Measurements from ENCODE around the gene SLC6A13. TPM values are rescaled to one million over a fixed set of nuclear protein-coding genes. Genes with fewer than 3 reads are reported as not detected.

SLC6A13 gene
- polyA plus RNA-seq, 6 donors from 2014 or later = not detected

DNA sequence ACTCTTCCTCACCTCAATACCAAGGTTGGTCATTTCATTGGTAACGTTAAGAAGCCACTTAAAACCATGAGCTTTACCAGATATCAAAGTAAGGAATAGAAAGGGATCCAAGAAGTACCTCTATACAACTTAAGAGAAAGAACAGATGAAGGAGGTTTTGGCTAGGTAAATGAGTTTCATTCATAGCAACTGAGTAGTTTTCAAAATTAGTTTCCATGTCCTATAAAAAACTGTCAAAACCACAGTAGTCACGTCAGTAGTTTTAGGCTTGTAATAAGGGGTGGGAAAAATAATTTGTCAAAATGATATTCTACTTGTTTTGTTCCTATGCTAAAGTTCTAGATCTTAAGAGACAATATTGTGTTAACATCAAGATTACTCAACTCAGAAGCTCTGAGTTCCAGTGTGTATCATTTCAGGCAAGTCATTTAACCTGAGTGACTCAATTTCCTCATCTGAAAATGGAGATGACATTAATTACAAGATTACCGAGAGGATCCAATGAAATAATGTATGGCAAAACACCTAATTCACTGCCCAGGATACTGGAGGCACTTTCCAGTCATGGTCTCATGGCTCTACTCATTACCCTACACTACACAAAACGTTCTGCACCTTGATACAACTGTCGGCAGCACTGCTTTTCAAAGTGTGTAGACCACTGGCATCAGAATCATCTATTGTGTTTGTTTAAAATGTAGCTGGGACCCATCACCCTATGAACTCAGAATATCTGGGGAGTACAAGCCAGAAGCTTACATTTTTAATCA, 24.1 kb upstream of the SLC6A13 start:
- no peaks in the 10 kb centered on the region for H3K27me3 Mint-ChIP-seq
- no peaks in the 10 kb centered on the region for H3K9me3 Mint-ChIP-seq
- ATAC-seq (ENCODE audit: low read depth in 2 of 2) (no peak), DNase-seq (no peak)
- peak overlapping the region in 1 of 6 donors; percentile 11 for H3K27ac Mint-ChIP-seq
- no peak overlapping the region for H3K4me3 Mint-ChIP-seq
- peaks cover 0 to 16% (median 10%) of the 10 kb centered on the region in 3 donors for H3K4me1 Mint-ChIP-seq
- peaks cover 16 to 23% of the 10 kb centered on the region in 2 donors for H3K36me3 Mint-ChIP-seq

DNA sequence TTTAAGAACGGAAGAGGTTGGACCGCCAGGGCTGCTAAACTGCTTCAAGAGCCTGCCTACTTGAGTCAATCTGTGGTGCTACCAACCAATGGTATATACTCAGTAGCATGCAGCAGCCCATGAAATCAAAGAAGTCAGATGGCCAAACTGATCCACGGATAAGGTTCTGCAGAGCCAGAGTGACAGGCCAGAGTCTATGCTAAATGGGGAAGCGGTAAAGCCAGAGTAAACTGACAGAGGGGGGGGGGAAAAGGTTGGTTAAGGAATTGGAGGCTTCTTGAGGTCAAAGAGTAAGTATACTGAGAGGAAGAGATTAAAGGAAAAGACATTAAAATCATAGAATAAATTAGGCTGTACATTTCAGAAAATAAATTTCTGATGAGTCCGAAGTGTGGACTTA, 15.4 kb upstream of the SLC6A13 start:
- H3K36me3 Mint-ChIP-seq = peaks cover 0 to 7% of the 10 kb centered on the region in 2 donors
- ATAC-seq (ENCODE audit: low read depth in 2 of 2) = no peak
- no peak for DNase-seq
- H3K4me1 Mint-ChIP-seq = peaks cover 0 to 7% (median 5%) of the 10 kb centered on the region in 3 donors
- H3K9me3 Mint-ChIP-seq = peaks cover 0 to 3% (median 0%) of the 10 kb centered on the region in 7 donors
- H3K27me3 Mint-ChIP-seq = no peaks in the 10 kb centered on the region
- H3K27ac Mint-ChIP-seq = peak overlapping the region in 2 of 6 donors; percentile 51 to 80
- no peak overlapping the region for H3K4me3 Mint-ChIP-seq

GRCh38 chr12:275812-276211, 13.2 kb upstream of the SLC6A13 start:
- no peak for ATAC-seq (ENCODE audit: low read depth in 2 of 2)
- no peaks in the 10 kb centered on the region for H3K27me3 Mint-ChIP-seq

DNA sequence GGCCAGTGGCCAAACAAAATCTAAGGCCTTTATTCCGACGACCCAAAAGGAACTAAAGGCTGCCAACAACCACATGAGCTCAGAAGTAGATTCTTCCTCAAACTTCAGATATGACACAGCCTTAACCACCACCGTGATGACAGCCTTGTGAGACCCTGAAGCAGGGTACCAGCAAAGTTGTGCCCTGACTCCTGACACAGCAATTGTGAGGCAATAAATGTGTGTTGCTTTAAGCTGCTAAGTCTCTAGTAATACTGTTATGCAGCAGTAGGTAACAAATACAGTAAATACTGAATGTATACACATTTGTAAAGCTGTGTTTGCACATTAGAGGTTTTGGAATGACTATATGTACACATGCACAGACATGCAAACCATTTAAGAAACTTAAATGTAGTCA, 10.7 kb upstream of the SLC6A13 start:
- H3K4me3 Mint-ChIP-seq = no peak overlapping the region
- H3K4me1 Mint-ChIP-seq = peaks cover 0 to 7% (median 5%) of the 10 kb centered on the region in 3 donors

More at GRCh38 chr12:275812-276211, 13.2 kb upstream of the SLC6A13 start:
- Mint-ChIP-seq H3K4me1 (peaks cover 0 to 7% (median 5%) of the 10 kb centered on the region in 3 donors), H3K36me3 (no peaks in the 10 kb centered on the region), H3K4me3 (no peak overlapping the region), H3K9me3 (peaks cover 0 to 3% (median 0%) of the 10 kb centered on the region in 7 donors), H3K27ac (no peak overlapping the region)
- no peak for DNase-seq

GRCh38 chr12:272942-273341, 10.3 kb upstream of the SLC6A13 start:
- Mint-ChIP-seq H3K4me1 (peaks cover 0 to 7% (median 2%) of the 10 kb centered on the region in 3 donors), H3K27me3 (no peaks in the 10 kb centered on the region), H3K9me3 (peaks cover 0 to 3% (median 0%) of the 10 kb centered on the region in 7 donors), H3K4me3 (no peak overlapping the region), H3K36me3 (no peaks in the 10 kb centered on the region), H3K27ac (no peak overlapping the region)
- ATAC-seq (ENCODE audit: low read depth in 2 of 2) (no peak), DNase-seq (no peak)

More for the DNA sequence above, 10.7 kb upstream of the SLC6A13 start:
- ATAC-seq (ENCODE audit: low read depth in 2 of 2) (no peak), DNase-seq (no peak)
- Mint-ChIP-seq H3K9me3 (peaks cover 0 to 3% (median 0%) of the 10 kb centered on the region in 7 donors), H3K36me3 (no peaks in the 10 kb centered on the region), H3K27ac (no peak overlapping the region), H3K27me3 (no peaks in the 10 kb centered on the region)

- H3K4me3 Mint-ChIP-seq = no peak overlapping the region
- peaks cover 0 to 4% (median 0%) of the 10 kb centered on the region in 3 donors for H3K4me1 Mint-ChIP-seq
Measured at GRCh38 chr12:271161-271560, 8.5 kb upstream of the SLC6A13 start.

GRCh38 chr12:269191-269590, 6.6 kb upstream of the SLC6A13 start:
- Mint-ChIP-seq H3K4me3 (no peak overlapping the region), H3K36me3 (no peaks in the 10 kb centered on the region), H3K27ac (no peak overlapping the region), H3K27me3 (no peaks in the 10 kb centered on the region), H3K9me3 (no peaks in the 10 kb centered on the region), H3K4me1 (no peaks in the 10 kb centered on the region)
- no peak for ATAC-seq (ENCODE audit: low read depth in 2 of 2)
- no peak for DNase-seq

More at GRCh38 chr12:271161-271560, 8.5 kb upstream of the SLC6A13 start:
- Mint-ChIP-seq H3K9me3 (peaks cover 0 to under 1% (median 0%) of the 10 kb centered on the region in 7 donors), H3K27ac (peak overlapping the region in 1 of 6 donors; percentile 89), H3K27me3 (no peaks in the 10 kb centered on the region), H3K36me3 (no peaks in the 10 kb centered on the region)
- no peak for ATAC-seq (ENCODE audit: low read depth in 2 of 2)
- DNase-seq = no peak

DNA sequence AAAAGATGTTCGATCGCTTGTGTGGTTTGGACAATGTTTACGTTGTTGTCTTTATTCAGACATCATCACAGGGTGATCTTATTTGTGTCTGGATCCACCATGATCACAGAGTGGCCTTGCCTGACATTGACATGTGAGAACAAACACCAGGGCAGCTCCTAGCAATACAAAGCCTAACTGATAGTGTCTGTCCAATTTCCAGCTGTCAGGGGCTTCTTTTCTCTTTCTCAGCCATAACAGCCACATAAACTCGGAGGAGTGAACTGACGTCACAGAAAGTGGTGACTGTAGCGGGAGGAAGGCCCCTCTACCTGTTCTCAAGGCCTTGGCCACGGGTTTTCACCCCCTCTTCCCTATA, 5.8 kb upstream of the SLC6A13 start:
- DNase-seq (no peak), ATAC-seq (ENCODE audit: low read depth in 2 of 2) (no peak)
- Mint-ChIP-seq H3K27ac (peak overlapping the region in 1 of 6 donors; percentile 72), H3K36me3 (no peaks in the 10 kb centered on the region), H3K4me3 (no peak overlapping the region), H3K27me3 (peaks cover 0 to 7% (median 4%) of the 10 kb centered on the region in 3 donors), H3K9me3 (no peaks in the 10 kb centered on the region), H3K4me1 (no peaks in the 10 kb centered on the region)

DNA sequence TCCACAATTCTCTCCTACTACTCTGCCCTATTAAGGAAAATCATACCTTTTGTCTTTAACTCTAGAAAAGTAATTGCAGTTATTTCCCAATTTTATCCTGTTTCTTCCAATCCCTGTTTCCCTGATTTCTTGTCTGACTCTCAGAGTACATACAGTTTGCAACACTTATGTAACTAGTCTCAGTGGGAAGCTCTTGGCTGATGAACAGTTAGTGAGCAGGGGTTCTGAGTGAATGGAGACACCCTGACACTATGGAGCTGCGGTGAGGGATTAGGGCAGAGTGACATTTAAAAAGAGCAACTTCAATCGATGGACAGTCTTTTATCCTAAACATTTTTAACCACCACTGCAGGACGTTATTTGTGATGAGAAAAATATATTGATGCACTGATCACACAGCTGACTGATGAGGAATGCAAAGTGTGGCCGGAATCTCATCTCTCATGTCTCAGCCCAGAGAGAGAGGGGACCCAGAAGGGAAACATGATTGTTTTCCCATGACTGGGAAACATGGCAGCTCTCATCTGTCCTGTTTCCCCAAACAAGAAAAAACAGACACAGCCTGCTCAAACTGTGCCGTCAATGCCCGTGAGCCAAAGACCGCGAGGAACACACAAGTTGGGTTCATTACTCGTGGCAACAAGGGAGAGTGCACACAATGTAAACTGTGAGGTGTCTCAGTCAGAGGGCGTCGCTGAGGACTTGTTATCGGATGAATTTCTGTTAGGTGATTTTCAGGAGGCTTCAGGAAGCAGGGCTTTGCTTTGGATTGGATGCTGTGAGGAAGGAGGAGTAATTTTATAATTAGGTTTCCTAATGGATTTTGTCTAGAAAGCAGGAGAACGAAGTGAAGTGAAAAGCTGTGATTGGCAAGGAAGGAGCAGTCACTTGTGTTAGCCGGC, 5.2 kb upstream of the SLC6A13 start:
- Mint-ChIP-seq H3K4me1 (no peaks in the 10 kb centered on the region), H3K27ac (peak overlapping the region in 2 of 6 donors; percentile 65 to 72), H3K36me3 (no peaks in the 10 kb centered on the region), H3K9me3 (no peaks in the 10 kb centered on the region), H3K4me3 (no peak overlapping the region), H3K27me3 (peaks cover 0 to 7% (median 5%) of the 10 kb centered on the region in 3 donors)
- no peak for DNase-seq
- no peak for ATAC-seq (ENCODE audit: low read depth in 2 of 2)

DNA sequence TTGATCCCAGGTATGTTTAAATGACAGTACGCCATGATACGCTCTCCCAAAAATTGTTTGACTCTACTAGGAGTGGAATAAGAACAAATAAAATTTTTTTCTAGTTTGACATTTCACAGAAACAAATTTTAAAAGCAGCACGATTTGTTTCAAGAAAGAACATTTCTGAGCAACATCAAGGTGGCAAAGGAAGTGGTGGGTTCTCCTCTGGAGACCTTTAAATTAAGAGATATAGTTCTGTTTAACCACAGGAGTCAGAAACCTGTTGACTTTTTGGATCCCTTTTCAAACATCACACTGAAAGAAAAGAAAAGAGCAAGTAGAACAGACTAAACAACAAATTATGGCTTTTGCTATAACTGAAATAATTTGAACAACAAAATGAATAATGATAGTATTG, 2.5 kb upstream of the SLC6A13 start:
- DNase-seq = no peak
- Mint-ChIP-seq H3K27ac (no peak overlapping the region), H3K4me1 (no peaks in the 10 kb centered on the region)

GRCh38 chr12:264269-264668, 1.6 kb upstream of the SLC6A13 start:
- H3K4me1 Mint-ChIP-seq = no peaks in the 10 kb centered on the region
- H3K27ac Mint-ChIP-seq = no peak overlapping the region
- DNase-seq (no peak), ATAC-seq (ENCODE audit: low read depth in 2 of 2) (no peak)
- H3K27me3 Mint-ChIP-seq = peaks cover 11 to 32% (median 24%) of the 10 kb centered on the region in 3 donors
- H3K36me3 Mint-ChIP-seq = no peaks in the 10 kb centered on the region
- H3K4me3 Mint-ChIP-seq = no peak overlapping the region
- H3K9me3 Mint-ChIP-seq = no peaks in the 10 kb centered on the region

More for the DNA sequence above, 2.5 kb upstream of the SLC6A13 start:
- Mint-ChIP-seq H3K36me3 (no peaks in the 10 kb centered on the region), H3K9me3 (no peaks in the 10 kb centered on the region), H3K27me3 (peaks cover 7 to 24% (median 17%) of the 10 kb centered on the region in 3 donors), H3K4me3 (no peak overlapping the region)
- ATAC-seq (ENCODE audit: low read depth in 2 of 2) = no peak

- H3K27ac Mint-ChIP-seq = no peak overlapping the region
- no peak for ATAC-seq (ENCODE audit: low read depth in 2 of 2)
- H3K9me3 Mint-ChIP-seq = no peaks in the 10 kb centered on the region
- H3K36me3 Mint-ChIP-seq = peaks cover 0 to under 1% of the 10 kb centered on the region in 2 donors
- no peaks in the 10 kb centered on the region for H3K4me1 Mint-ChIP-seq
- H3K27me3 Mint-ChIP-seq = peaks cover 12 to 33% (median 26%) of the 10 kb centered on the region in 3 donors
- DNase-seq = no peak
- no peak overlapping the region for H3K4me3 Mint-ChIP-seq
Measured at GRCh38 chr12:263574-263973, 938 bp upstream of the SLC6A13 start.

- no peak for DNase-seq
- Mint-ChIP-seq H3K27ac (peak overlapping the region in 1 of 6 donors; percentile 32), H3K36me3 (peaks cover 0 to 9% of the 10 kb centered on the region in 2 donors), H3K4me1 (no peaks in the 10 kb centered on the region), H3K4me3 (no peak overlapping the region), H3K9me3 (no peaks in the 10 kb centered on the region), H3K27me3 (peaks cover 20 to 47% (median 40%) of the 10 kb centered on the region in 3 donors)
- no peak for ATAC-seq (ENCODE audit: low read depth in 2 of 2)
Measured at GRCh38 chr12:262113-262512, 523 bp downstream of the SLC6A13 start.

All from naive B cell (primary cell).